ENCODE measurements around the gene SDK2.
A peak's percentile ranks its signal among the peaks of the same experiment; 100 is the strongest.
"Not testable (repeated sequence)": the region's sequence is repeated elsewhere in the genome, so short reads cannot be mapped to it uniquely, and the experiment has no call there.

SDK2 gene

GRCh38 chr17:73463821-73464220 lies 180.4 kb downstream of the SDK2 start:
- DNase-seq (ENCODE audit: low read depth, low spot score): no peak

GRCh38 chr17:73462823-73463222 lies 181.4 kb downstream of the SDK2 start:
- no peak for DNase-seq (ENCODE audit: low read depth, low spot score)

GRCh38 chr17:73459980-73460379 lies 184.3 kb downstream of the SDK2 start:
- no peak for DNase-seq (ENCODE audit: low read depth, low spot score)

DNA sequence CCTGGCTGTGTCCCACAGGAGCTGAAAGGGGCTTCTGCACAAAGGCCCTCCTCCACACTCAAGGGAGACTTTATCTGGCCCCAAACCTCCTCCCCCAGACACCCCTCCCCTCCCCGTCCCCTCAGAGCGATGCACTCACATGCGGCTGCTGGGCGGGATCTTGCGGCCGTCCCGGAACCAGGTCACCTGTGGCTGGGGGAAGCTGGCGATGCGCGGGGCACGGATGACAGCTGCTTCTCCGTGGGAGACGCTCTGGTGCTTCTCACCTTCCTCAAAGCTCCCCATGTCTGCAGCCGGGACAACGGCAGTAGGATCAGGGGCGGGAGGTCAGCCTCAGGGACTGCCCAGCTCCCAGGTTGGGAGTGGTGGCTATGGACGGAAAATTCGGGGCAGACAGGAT lies 188.5 kb downstream of the SDK2 start:
- DNase-seq (ENCODE audit: low read depth, low spot score): no peak

DNA sequence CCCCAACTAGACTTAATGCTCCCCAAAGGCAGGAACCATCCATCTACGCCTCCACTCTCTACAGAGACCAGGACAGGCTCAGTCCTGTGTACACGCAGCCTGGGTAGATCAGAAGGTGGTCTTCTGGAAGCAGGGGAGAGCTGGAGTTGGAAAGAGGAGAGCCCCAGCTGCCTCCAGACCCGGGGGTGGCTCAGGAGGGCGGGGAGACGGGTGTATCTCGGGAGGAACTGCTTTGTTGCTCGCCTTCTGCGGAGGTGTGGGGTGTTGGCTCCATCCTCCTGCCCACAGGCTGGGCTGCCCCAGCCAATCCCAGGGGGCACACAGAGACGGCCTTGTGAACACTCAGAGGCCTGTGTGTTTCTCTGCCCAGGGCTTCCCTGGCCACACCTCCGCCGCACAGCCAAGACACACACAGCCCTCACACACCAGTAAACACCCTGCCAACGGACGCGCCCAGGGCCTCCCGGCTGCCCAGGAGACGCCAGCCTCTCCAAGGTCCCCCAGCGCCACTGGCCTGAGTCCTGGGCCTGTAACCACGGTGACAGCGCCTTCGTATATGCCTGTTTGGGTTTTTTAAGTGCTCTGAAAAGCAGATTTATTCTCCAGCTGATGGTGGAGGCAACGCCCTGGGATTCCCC lies 189.1 kb downstream of the SDK2 start:
- DNase-seq (ENCODE audit: low read depth, low spot score): no peak

DNA sequence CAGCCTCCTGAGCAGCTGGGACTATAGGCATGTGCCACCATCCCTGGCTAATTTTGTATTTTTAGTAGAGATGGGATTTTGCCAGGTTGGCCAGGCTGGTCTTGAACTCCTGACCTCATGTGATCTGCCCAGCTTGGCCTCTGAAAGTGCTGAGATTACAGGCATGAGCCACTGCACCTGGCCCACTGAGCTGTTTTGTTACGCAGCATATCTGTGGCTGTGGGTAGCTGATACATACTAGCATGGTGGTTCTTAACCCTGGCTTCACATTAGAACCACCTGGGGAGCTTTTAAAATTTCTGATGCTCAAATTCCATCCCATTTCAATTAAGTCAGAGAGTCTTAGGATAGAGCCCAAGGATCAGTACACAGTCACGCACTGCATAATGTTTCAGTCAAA lies 190.8 kb downstream of the SDK2 start:
- not testable (repeated sequence) for DNase-seq (ENCODE audit: low read depth, low spot score)

GRCh38 chr17:73453090-73453489 lies 191.2 kb downstream of the SDK2 start:
- DNase-seq (ENCODE audit: low read depth, low spot score): no peak

- DNase-seq (ENCODE audit: low read depth, low spot score): no peak
Measured at GRCh38 chr17:73452009-73452408, 192.2 kb downstream of the SDK2 start.

DNA sequence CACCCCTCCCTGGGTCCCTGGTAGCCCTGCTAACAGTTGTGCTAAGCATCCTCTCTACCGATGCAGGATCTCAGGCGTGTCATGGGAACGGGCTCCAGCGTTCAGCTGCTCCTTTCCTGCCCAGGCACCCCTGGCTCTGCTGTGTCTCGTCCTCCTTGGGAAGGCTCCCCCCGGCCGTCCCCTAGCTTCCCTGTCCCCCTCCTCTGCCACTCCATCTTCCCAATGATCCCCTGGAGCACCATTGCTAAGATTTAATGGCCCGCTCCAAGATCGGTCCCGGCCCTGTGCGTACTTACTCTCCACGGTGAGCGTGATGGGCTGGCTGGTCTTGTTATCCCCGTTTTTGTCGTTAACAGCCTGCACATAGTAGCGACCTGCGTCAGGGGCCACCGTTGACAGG lies 196.9 kb downstream of the SDK2 start:
- DNase-seq (ENCODE audit: low read depth, low spot score): no peak

- DNase-seq (ENCODE audit: low read depth, low spot score): no peak
Measured at GRCh38 chr17:73446617-73447016, 197.6 kb downstream of the SDK2 start.

- no peak for DNase-seq (ENCODE audit: low read depth, low spot score)
Measured at GRCh38 chr17:73445466-73445865, 198.8 kb downstream of the SDK2 start.

DNA sequence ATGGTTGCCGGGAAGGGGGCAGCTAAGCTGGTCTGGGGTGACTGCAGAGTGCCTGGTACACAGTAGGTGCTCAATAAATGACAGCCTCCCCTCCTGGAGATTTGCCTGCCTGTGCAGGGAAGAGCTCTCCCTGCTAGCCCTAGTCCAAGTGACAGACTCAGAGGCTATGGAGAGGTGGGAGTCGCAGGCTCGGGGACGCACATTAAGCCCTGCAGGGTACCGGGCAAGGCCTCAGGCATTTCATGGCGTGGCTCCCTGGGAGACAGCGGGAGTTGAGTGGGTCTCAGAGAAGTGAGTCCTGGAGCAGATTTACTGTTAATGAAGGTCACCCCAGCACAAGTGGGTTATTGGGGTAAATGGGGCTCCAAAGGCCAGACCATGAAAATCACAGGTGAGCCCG lies 200.2 kb downstream of the SDK2 start:
- DNase-seq (ENCODE audit: low read depth, low spot score): no peak

GRCh38 chr17:73439597-73439996 lies 204.6 kb downstream of the SDK2 start:
- no peak for DNase-seq (ENCODE audit: low read depth, low spot score)

GRCh38 chr17:73437826-73438225 lies 206.4 kb downstream of the SDK2 start:
- DNase-seq (ENCODE audit: low read depth, low spot score): no peak

GRCh38 chr17:73436954-73437353 lies 207.3 kb downstream of the SDK2 start:
- peak; percentile 20 for DNase-seq (ENCODE audit: low read depth, low spot score)

DNA sequence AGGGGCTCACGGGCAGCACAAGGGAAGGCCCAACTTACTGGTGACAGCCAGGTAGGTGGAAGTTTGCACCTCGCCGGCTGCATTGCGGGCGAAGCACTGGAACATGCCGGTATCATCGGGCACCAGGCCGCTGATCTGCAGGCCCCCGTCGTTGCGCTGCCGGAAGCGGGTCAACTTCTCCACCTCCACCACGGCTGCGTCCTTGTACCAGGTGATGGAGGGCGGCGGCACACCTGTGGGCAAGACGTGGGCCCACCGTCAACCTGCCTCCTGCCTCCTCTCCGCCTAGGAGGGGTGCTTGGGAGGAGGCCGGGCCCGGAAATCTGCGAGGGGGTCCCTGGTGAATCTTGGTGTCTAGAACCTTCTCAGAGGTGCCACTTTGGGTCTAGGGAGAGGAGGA lies 208.8 kb downstream of the SDK2 start:
- DNase-seq (ENCODE audit: low read depth, low spot score): no peak

- DNase-seq (ENCODE audit: low read depth, low spot score): no peak
Measured at GRCh38 chr17:73434154-73434553, 210.1 kb downstream of the SDK2 start.

GRCh38 chr17:73433501-73433900 lies 210.7 kb downstream of the SDK2 start:
- DNase-seq (ENCODE audit: low read depth, low spot score): no peak

GRCh38 chr17:73432624-73433190 lies 211.5 kb downstream of the SDK2 start:
- DNase-seq (ENCODE audit: low read depth, low spot score): no peak

DNA sequence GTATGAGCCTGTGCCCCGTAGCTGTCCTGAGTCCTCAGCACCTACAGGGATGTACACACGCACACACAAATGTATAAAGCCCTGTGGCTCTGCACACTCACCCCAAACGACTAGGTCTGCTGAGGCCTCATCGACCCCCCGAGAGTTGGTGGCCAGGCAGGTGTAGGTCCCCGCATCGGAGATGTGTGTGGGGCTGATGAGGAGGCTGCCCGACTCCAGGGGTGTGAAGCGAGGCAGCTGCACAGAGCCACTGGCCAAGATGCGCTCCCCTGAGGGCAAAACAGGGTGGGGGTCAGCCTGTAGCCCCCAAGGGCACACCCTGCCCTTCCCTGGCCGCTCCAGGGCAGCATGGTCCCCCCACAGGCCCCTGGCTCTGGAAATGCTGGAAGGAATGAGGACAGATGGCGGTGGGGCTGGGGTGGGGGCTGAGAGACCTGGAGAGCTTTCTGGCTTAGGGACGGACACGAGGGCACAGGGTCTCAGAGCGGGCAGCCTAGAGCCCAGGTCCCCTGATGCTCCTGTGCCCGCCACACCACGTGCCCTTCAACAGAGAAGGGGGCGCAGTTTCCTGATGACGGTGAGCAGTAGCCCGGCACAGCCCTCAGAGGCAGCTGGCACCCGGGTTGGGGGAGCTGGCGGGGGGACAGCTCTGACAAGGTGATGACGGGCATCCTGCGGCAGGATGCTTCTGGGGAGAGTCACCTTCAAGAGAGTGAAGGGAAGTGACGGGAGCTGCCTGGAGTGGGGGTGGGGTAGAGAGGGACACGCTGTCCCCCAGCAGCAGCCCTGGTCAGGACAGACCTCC lies 212.6 kb downstream of the SDK2 start:
- DNase-seq (ENCODE audit: low read depth, low spot score): no peak

- no peak for DNase-seq (ENCODE audit: low read depth, low spot score)
Measured at GRCh38 chr17:73430848-73431247, 213.4 kb downstream of the SDK2 start.

GRCh38 chr17:73430165-73430680 lies 214.0 kb downstream of the SDK2 start:
- peak; percentile 17 for DNase-seq (ENCODE audit: low read depth, low spot score)
